GM19099 (cell line): ENCODE results near the gene CRYGD.
"Not testable (repeated sequence)": the region's sequence is repeated elsewhere in the genome, so short reads cannot be mapped to it uniquely, and the experiment has no call there.

Source experiments
- POLR2A ChIP-seq: IDR thresholded peaks from 3 replicates; pipeline ENCODE4 v1.6.1; 2011; ENCODE audit warnings: low read depth; ENCODE audit not compliant: insufficient read length; ENCODE audit errors: extremely low read depth

The CRYGD gene

GRCh38 chr2:208124013-208124715 is at the start of gene CRYGD:
CRYGD (minus strand) TSS chr2:208124524; CDS start chr2:208124473, 51 bp downstream.
- not testable (repeated sequence) for TF ChIP-seq POLR2A

- TF ChIP-seq POLR2A = no peak
These were observed 47.8 kb upstream of the CRYGD start for GRCh38 chr2:208172125-208172524.

- no peak for TF ChIP-seq POLR2A
These were observed 40.8 kb upstream of the CRYGD start for GRCh38 chr2:208164951-208165755.

GRCh38 chr2:208163489-208163888 is 39.2 kb upstream of the CRYGD start, which contains the start of gene CRYGA:
CRYGA (minus strand) TSS chr2:208163589; CDS start chr2:208163556, 33 bp downstream.
- no peak for TF ChIP-seq POLR2A

GRCh38 chr2:208156439-208156838 is 32.1 kb upstream of the CRYGD start:
- TF ChIP-seq POLR2A = no peak

- TF ChIP-seq POLR2A = no peak
These were observed 28.8 kb upstream of the CRYGD start for GRCh38 chr2:208153156-208153555.

GRCh38 chr2:208150956-208151355 is 26.6 kb upstream of the CRYGD start:
- no peak for TF ChIP-seq POLR2A

- TF ChIP-seq POLR2A = no peak
These were observed 25.8 kb upstream of the CRYGD start for GRCh38 chr2:208150094-208150493.

GRCh38 chr2:208148803-208149202 is 24.5 kb upstream of the CRYGD start:
- TF ChIP-seq POLR2A = no peak

GRCh38 chr2:208147759-208148158 is 23.4 kb upstream of the CRYGD start:
- no peak for TF ChIP-seq POLR2A

- no peak for TF ChIP-seq POLR2A
These were observed 22.7 kb upstream of the CRYGD start for GRCh38 chr2:208147008-208147407.

- TF ChIP-seq POLR2A = no peak
These were observed 21.7 kb upstream of the CRYGD start, which contains the start of gene CRYGB for GRCh38 chr2:208146006-208146405. CRYGB (minus strand) TSS chr2:208146158; CDS start chr2:208146120, 38 bp downstream.

- no peak for TF ChIP-seq POLR2A
These were observed 18.8 kb upstream of the CRYGD start for GRCh38 chr2:208142925-208143799.

- no peak for TF ChIP-seq POLR2A
These were observed 18.1 kb upstream of the CRYGD start for GRCh38 chr2:208142240-208142924.

GRCh38 chr2:208139447-208139846 is 15.1 kb upstream of the CRYGD start:
- TF ChIP-seq POLR2A = no peak

- no peak for TF ChIP-seq POLR2A
These were observed 12.4 kb upstream of the CRYGD start for GRCh38 chr2:208136716-208137094.
